NCI-H1048 (cell line): ENCODE data around the gene INA.
A peak's percentile ranks its signal among the peaks of the same experiment; 100 is the strongest.
"Not testable (repeated sequence)": the region's sequence is repeated elsewhere in the genome, so short reads cannot be mapped to it uniquely, and the experiment has no call there.

ENCODE experiments used
- DNase-seq: peaks from one replicate; lab custom pipeline; 2025; lab: John Stamatoyannopoulos, UW

Gene INA

DNA sequence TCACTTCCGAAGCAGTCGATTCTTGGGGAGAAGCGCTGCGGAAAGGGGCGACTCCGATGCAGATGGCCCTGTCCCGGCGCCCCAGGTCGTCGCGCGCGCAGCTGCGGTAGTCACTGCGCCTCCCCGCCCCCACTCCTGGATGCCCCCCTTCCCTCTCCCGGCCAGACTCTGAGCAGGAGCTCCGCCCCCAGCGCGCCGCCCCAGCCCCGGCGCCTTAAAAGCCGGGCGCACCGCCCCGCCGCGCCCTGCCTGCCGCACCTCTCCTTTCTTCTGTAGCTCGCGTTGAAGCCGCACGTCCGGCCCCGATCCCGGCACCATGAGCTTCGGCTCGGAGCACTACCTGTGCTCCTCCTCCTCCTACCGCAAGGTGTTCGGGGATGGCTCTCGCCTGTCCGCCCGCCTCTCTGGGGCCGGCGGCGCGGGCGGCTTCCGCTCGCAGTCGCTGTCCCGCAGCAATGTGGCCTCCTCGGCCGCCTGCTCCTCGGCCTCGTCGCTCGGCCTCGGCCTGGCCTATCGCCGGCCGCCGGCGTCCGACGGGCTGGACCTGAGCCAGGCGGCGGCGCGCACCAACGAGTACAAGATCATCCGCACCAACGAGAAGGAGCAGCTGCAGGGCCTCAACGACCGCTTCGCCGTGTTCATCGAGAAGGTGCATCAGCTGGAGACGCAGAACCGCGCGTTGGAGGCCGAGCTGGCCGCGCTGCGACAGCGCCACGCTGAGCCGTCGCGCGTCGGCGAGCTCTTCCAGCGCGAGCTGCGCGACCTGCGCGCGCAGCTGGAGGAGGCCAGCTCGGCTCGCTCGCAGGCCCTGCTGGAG, at the start of gene INA:
Gene INA (plus strand): TSS at position 243 of the 817 bp plus-strand sequence. CDS start 74 bp downstream, at position 317.
- DNase-seq: peak; percentile 44

GRCh38 chr10:103227416-103227815, 49.5 kb upstream of the INA start:
- DNase-seq: no peak

DNA sequence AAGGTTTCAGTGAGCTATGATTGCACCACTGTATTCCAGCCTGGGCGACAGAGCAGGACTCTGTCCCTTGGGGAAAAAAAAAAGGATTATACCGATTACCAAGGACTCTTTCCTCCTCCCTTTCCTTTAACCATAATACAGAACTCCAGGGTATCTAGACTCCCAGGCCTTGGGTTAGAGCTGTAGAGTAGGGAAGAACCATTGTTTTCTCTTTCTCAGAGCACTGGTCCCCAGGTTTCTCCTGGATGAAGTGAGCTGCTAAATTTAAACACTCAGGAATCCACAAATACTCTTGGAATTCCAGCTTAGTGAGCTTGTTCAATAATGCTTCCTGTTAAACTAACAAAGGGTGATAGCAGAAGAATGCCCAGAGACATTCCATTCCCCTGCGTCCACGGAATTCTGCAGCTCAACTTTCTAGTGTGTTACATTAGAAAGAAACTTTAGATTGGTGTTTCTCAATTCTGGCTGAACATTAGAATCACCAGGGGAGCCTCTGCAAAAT, 45.8 kb upstream of the INA start:
- DNase-seq: no peak

DNA sequence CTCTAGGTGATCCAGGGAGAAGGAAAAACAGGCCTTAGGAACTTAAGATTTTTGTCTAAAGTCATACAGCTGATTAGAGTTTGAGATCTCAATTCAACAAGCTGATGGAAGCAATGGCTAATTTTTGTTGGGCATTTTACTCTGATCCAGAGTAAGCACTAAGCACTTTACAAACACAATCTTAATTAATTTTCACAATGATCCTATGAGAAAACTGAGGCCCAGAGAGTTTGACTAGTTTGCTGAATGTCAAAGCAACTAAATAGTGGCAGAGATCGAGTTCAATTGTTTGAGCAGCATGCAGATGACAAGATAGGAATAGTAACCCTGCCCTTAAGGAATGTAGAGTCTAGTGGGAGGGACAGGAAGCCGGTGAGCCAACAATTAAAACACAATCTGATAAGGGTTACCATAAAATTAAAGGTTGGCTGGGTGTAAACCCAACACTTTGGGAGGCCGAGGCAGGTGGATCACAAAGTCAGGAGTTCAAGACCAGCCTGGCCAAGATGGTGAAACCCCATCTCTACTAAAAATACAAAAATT, 44.7 kb upstream of the INA start:
- DNase-seq: no peak

DNA sequence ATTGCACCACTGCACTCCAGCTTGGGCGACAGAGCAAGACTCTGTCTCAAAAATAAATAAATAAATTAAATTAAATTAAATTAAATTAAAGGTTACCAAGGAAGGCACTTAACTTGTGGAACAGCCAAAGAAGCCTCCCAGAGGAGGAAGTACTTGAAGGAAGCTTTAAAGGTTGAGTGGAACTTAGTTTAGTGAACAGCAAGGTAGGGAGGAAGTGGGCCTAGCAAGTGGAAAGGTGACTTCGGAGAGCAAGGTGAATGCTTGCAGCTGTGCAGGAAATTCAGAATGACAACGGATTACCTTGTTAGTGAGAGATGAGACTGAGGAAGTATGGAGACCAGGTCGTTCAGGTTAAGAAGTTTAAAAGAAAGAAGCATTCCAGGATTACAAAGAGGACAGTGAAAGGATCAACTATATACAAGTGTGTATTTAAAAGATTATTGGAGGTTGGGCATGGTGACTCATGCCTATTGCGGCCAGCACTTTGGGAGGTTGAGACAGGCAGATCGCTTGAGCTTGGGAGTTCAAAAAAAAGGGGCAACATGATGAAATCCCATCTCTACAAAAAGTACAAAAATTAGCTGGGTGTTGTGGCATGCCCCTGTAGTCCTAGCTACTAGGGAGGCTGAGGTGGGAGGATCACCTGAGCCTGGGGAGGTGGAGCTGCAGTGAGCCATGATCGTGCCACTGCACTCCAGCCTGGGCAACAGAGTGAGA, 44.0 kb upstream of the INA start:
- no peak for DNase-seq

- DNase-seq: no peak
Measured at GRCh38 chr10:103235775-103236174, 41.2 kb upstream of the INA start.

- no peak for DNase-seq
Measured at GRCh38 chr10:103238506-103239252, 38.3 kb upstream of the INA start.

- no peak for DNase-seq
Measured at GRCh38 chr10:103241262-103242011, 35.5 kb upstream of the INA start.

DNA sequence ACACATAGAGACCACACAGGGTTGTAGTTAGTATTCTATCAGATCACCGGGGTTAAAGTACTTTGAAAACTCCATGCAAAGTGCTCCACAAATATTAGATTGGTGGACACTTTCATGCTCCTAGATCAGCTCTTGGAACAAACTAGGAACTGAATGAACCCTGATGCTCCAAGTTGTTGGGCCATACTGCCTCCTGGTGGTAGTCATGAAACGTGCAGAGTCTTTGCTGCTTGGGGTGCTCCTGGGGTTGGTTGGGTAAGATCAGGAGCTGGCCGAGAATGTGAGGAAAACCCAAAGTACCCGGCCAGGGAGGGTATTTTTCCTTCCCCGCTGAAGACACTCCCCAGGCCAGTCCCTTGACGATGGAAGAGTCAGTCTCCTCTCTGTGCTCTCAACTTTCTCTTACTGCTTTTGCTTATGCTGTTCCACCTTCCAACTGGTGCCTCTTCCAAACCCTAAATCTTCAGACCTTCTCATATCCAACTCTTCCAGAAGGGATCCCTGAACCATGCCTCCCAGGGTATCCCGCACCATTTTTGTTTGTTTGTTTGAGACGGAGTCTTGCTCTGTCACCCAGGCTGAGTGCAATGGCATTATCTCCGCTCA, 32.2 kb upstream of the INA start:
- no peak for DNase-seq

DNA sequence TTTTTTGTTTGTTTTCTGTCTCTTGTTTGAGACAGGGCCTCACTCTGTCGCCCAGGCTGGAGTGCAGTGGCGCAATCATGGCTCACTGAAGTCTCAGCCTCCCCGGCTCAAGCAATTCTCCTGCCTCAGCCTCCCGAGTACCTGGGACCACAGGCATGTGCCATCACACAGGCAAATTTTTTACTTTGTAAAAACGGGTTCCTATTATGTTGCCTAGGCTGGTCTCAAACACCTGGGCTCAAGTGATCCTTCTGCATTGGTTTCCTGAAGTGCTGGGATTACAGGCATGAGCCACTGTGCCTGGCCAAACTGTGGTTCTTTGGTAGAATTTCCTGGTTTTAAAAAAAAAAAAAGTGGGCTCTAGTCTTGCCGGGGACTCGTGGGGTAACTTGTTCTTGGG, 31.4 kb upstream of the INA start, which contains the start of gene RPEL1:
Gene RPEL1 (plus strand): TSS at position 301 of the 400 bp plus-strand sequence. CDS start 110 bp downstream, outside the sequence.
- DNase-seq: not testable (repeated sequence)

GRCh38 chr10:103246324-103246723, 30.6 kb upstream of the INA start:
- no peak for DNase-seq

DNA sequence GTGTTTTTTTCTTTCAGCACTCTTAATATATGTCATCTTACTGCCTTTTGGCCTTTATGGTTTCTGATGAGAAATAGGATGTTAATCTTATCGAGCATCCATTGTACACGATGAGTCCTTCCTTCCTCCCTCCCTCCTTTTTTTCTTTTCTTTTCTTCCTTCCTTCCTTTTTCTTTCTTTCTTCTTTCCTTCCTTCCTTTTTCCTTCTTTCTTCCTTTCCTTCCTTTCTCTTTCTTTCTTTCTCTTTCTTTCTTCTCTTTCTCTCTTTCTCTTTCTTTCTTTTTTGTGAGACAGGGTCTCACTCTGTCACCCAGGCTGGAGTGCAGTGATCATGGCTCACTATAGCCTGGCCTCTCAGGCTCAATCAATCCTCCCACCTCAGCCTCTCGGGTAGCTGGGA, 22.8 kb upstream of the INA start:
- no peak for DNase-seq

- no peak for DNase-seq
Measured at GRCh38 chr10:103254538-103255325, 22.2 kb upstream of the INA start.

- no peak for DNase-seq
Measured at GRCh38 chr10:103256613-103257012, 20.3 kb upstream of the INA start.

DNA sequence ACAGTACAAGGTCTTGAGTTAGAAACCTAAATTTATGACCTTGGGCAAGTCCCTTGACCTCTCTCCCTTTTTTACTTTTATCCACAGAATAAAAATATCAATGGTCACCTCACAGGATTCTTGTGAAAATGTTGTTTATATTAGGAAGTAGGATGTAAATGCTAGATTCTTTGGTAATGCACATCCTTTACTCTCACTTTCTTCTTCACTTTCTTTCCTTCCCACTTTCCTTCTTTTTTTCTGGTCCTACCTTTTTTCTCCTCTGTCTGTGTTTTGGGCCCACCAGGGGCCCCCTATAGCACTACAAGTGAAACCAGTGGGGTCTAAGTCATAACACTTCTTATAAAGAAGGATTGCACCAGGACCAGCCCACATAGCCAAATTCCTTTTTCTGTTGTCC, 19.1 kb upstream of the INA start:
- no peak for DNase-seq

GRCh38 chr10:103258928-103259327, 18.0 kb upstream of the INA start:
- not testable (repeated sequence) for DNase-seq

DNA sequence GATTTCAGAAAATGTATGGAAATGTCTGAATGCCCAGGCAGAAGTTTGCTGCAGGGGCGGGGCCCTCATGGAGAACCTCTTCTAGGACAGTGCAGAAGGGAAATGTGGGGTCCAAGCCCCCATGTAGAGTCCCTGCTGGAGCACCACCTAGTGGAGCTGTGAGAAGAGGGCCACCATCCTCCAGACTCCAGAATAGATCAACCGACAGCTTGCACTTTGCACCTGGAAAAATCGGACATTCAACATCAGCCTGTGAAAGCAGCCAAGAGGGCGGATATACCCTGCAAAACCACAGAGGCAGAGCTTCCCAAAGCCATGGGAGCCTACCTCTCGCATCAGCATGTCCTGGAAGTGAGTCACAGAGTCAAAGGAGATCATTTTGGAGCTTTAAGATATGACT, 16.9 kb upstream of the INA start:
- no peak for DNase-seq

DNA sequence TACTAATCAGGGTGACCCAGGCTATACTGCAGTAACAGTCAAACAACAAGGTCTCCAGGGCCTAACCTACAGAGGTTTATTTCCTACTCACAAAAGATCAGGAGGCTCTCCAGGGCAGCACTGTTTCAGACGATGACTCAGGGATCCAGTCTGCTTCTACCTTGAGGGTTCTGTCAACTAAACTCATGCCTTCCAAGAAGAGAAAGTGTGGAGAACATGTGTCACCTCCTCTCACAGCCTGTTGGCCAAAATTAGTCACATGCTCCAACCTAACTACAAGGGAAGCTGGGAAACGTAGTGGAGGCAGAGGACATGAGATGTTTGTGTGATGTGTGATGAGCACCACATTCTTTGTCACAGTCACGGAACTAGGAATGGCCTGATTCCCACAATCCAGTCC, 14.7 kb upstream of the INA start:
- DNase-seq: no peak

GRCh38 chr10:103265717-103266329, 11.1 kb upstream of the INA start:
- peak; percentile 39 for DNase-seq

- no peak for DNase-seq
Measured at GRCh38 chr10:103273041-103273441, 3.9 kb upstream of the INA start.
